ENCODE measurements around the gene ZNF260. TPM values are rescaled to one million over a fixed set of nuclear protein-coding genes. Genes with fewer than 3 reads are reported as not detected.

ZNF260 gene
- total and polyA plus RNA-seq, 2 of the 4 experiments (the other 2 are of a cell fraction), result 4.0 to 11.3 TPM

- no peak for ATAC-seq (ENCODE audit: low read depth)
- dilution Hi-C loops (cut with HindIII; ENCODE audit: low sequenced_read_pairs, unreplicated experiment), result no loop called here
- WGBS, 2 experiments (ENCODE audit: extremely low coverage in 2 of 2, insufficient read length in 1 of 2), result 0% methylated on average over 4 of the region's 11 CpGs; no CpG with 5 or more reads in 1 of the 2 experiments
- no peak overlapping the region for H3K18ac ChIP-seq (ENCODE audit: low read depth, low read length)
- peak overlapping the region; percentile 15 for H4K5ac ChIP-seq (ENCODE audit: low read depth, low read length)
- H2AK5ac ChIP-seq (ENCODE audit: low read depth, low read length), result 0 out of 2 replicates have a peak overlapping the region, but pooled peaks have one; percentile 10
- H2AK9ac ChIP-seq (replicated peaks; ENCODE audit: low read depth, low read length, poor library complexity), result no peak overlapping the region
- DNase-seq, result no peak
- peak overlapping the region; percentile 58 for H3K4me3 ChIP-seq (ENCODE audit: insufficient read depth, low read depth, low read length)
- H3K56ac ChIP-seq (ENCODE audit: extremely low read depth, insufficient read depth, low read length), result no peak overlapping the region
- H3K9me1 ChIP-seq (ENCODE audit: insufficient read depth, low read length), result no peaks in the 10 kb centered on the region
- H3K9me3 ChIP-seq (ENCODE audit: control insufficient read depth, insufficient read depth, low read length), result peaks cover 17% of the 10 kb centered on the region
- peak overlapping the region; percentile 57 to 89 for H4K8ac ChIP-seq (ENCODE audit: low read depth in 2 of 2, low read length in 2 of 2)
- intact Hi-C loops (cut with micrococcal nuclease), result loop anchor here (2.0 kb wide), 1 partner anchor 32 kb away; the partner anchor contains the start of gene ZNF382
- peak overlapping the region; percentile 53 for H3K27ac ChIP-seq (ENCODE audit: insufficient read depth, low read length)
- H2BK5ac ChIP-seq (ENCODE audit: low read depth, low read length, poor library complexity, severe bottlenecking), result peak overlapping the region; percentile 59
- H3K36me3 ChIP-seq (ENCODE audit: control insufficient read depth, insufficient read depth, low read length), result peaks cover 19% of the 10 kb centered on the region
- no peaks in the 10 kb centered on the region for H3K27me3 ChIP-seq (ENCODE audit: control insufficient read depth, insufficient read depth, low read length)
- no peaks in the 10 kb centered on the region for H4K20me1 ChIP-seq (ENCODE audit: insufficient read depth, low read length)
- peak overlapping the region; percentile 98 for H2AFZ ChIP-seq (replicated peaks; ENCODE audit: low read length, poor library complexity)
- BruUV-seq (replicated peaks), result TSS peak; percentile 59
- ChIA-PET POLR2A (ENCODE audit: unreplicated experiment) (no interaction called here), CTCF (no interaction called here)
- peak overlapping the region; percentile 88; the same call in 1 of the 2 replicates for H4K91ac ChIP-seq (ENCODE audit: insufficient read depth, low read depth, low read length)
- peak overlapping the region; percentile 28; the same call in 1 of the 2 replicates for H3K23ac ChIP-seq (ENCODE audit: low read depth, low read length)
- H2BK20ac ChIP-seq (ENCODE audit: low read depth, low read length), result no peak overlapping the region
- H3K14ac ChIP-seq (replicated peaks; ENCODE audit: low read depth, low read length), result peak overlapping the region; percentile 93
- H2BK15ac ChIP-seq (ENCODE audit: low read depth, low read length), result no peak overlapping the region
- peak overlapping the region; percentile 94 for H3K4ac ChIP-seq (ENCODE audit: low read depth, low read length)
- in situ Hi-C loops (cut with MboI; ENCODE audit: low sequenced_read_pairs), result no loop called here
- H2BK120ac ChIP-seq (ENCODE audit: low read depth, low read length), result no peak overlapping the region
- peak overlapping the region; percentile 96 for H3K4me2 ChIP-seq (ENCODE audit: low read depth, low read length)
- H3K79me1 ChIP-seq (ENCODE audit: low read depth in 1 of 2, low read length in 2 of 2), result peaks cover 16 to 29% of the 10 kb centered on the region in 2 experiments
- H3K4me1 ChIP-seq (ENCODE audit: control insufficient read depth, insufficient read depth, low read length), result peaks cover 2% of the 10 kb centered on the region; the same call in 1 of the 2 replicates
- TF ChIP-seq CEBPB (IDR thresholded peaks at IDR 0.05; ENCODE audit: low read depth, low read length) (no peak), POLR2A (IDR thresholded peaks at IDR 0.05; ENCODE audit: low read depth, low read length) (no peak), CHD1 (IDR thresholded peaks at IDR 0.05; ENCODE audit: low read depth, low read length) (no peak), NFE2L2 (IDR thresholded peaks at IDR 0.05; ENCODE audit: low read depth, low read length) (no peak), RAD21 (IDR thresholded peaks at IDR 0.05; ENCODE audit: low read length) (no peak), MAFK (IDR thresholded peaks at IDR 0.05; ENCODE audit: low read depth, low read length) (no peak), BHLHE40 (IDR thresholded peaks at IDR 0.05; ENCODE audit: low read depth, low read length) (no peak), FOS (IDR thresholded peaks at IDR 0.05; ENCODE audit: low read depth, low read length) (no peak), MAZ (IDR thresholded peaks at IDR 0.05; ENCODE audit: borderline replicate concordance, low read depth, low read length) (no peak), MXI1 (IDR thresholded peaks at IDR 0.05; ENCODE audit: borderline replicate concordance, low read depth, low read length) (no peak), RFX5 (IDR thresholded peaks at IDR 0.05; ENCODE audit: low read depth, low read length) (no peak), RCOR1 (IDR thresholded peaks at IDR 0.05; ENCODE audit: insufficient replicate concordance, low read length) (no peak), SMC3 (IDR thresholded peaks at IDR 0.05; ENCODE audit: low read depth, low read length) (no peak)
- TF ChIP-seq, protein P1, sequence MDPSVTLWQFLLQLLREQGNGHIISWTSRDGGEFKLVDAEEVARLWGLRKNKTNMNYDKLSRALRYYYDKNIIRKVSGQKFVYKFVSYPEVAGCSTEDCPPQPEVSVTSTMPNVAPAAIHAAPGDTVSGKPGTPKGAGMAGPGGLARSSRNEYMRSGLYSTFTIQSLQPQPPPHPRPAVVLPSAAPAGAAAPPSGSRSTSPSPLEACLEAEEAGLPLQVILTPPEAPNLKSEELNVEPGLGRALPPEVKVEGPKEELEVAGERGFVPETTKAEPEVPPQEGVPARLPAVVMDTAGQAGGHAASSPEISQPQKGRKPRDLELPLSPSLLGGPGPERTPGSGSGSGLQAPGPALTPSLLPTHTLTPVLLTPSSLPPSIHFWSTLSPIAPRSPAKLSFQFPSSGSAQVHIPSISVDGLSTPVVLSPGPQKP (IDR thresholded peaks at IDR 0.05; ENCODE audit: borderline replicate concordance, low read depth, low read length), result no peak
- TF ChIP-seq, protein P2, sequence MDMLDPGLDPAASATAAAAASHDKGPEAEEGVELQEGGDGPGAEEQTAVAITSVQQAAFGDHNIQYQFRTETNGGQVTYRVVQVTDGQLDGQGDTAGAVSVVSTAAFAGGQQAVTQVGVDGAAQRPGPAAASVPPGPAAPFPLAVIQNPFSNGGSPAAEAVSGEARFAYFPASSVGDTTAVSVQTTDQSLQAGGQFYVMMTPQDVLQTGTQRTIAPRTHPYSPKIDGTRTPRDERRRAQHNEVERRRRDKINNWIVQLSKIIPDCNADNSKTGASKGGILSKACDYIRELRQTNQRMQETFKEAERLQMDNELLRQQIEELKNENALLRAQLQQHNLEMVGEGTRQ (IDR thresholded peaks at IDR 0.05; ENCODE audit: low read depth, low read length), result no peak
- TF ChIP-seq, protein P3, sequence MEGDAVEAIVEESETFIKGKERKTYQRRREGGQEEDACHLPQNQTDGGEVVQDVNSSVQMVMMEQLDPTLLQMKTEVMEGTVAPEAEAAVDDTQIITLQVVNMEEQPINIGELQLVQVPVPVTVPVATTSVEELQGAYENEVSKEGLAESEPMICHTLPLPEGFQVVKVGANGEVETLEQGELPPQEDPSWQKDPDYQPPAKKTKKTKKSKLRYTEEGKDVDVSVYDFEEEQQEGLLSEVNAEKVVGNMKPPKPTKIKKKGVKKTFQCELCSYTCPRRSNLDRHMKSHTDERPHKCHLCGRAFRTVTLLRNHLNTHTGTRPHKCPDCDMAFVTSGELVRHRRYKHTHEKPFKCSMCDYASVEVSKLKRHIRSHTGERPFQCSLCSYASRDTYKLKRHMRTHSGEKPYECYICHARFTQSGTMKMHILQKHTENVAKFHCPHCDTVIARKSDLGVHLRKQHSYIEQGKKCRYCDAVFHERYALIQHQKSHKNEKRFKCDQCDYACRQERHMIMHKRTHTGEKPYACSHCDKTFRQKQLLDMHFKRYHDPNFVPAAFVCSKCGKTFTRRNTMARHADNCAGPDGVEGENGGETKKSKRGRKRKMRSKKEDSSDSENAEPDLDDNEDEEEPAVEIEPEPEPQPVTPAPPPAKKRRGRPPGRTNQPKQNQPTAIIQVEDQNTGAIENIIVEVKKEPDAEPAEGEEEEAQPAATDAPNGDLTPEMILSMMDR (conservative IDR thresholded peaks at IDR 0.05; ENCODE audit: low read depth, low read length), result no peak
- peak overlapping the region; percentile 69 for H3K9ac ChIP-seq (ENCODE audit: low read depth, low read length)
Measured at GRCh38 chr19:36572593-36573019, 44.5 kb upstream of the ZNF260 start.
